Measurements from ENCODE around the gene MUC15.
"Not testable (repeated sequence)": the region's sequence is repeated elsewhere in the genome, so short reads cannot be mapped to it uniquely, and the experiment has no call there.

DNA sequence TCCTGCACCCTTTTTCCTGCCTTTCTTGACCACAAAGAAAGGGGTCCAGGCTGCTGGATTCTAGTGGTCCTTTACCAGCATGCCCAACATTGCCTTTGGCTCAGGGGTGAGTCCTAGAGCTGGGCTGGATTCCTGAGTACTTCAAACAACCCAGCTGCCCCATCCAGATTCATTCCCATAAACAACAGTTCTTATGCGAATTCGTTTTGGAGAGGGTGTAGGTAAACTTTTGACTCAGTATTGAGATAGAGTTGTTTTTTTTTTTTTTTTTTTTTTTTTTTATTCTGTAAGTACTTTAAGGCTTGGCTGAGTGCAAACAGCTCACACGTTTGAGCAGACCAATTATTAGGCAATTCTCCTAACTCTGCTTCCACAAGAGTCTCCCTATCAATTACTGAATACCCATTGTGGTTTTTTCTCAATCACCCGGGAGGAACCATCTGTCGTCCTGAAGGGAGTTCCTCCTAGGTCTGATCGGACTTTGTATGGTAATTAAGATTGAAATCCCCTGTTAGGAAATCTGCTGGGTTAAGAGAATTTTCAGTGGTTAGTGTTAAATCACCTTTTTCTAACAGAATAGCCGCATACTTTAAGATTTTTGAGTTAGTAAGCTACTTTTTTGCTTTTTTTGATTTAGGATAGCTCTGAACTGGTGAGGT is 23.3 kb upstream of the MUC15 start:
- not testable (repeated sequence) for TF ChIP-seq CTCF, POLR2A (IDR thresholded peaks at IDR 0.05)
